HEK293 (cell line): ENCODE results near the gene AKAP11.

Experiments used
- CTCF ChIA-PET: fragments of 350-600 bp; formaldehyde crosslinking; extraction: SDS; loops from one replicate; lab custom pipeline; 2021; ENCODE audit warnings: antibody characterized with exemption; lab: Yijun Ruan, JAX
- POLR2A ChIA-PET: fragments of 300-600 bp; formaldehyde crosslinking; extraction: SDS; loops from one replicate; lab custom pipeline; 2020; ENCODE audit warnings: antibody characterized with exemption, inconsistent platforms; lab: Yijun Ruan, JAX
- H3K27ac ChIP-seq: fragments of 200-500 bp; sonication (Bioruptor generic); 2 replicates; pipeline ENCODE4 v1.5.1; 2014; ENCODE audit warnings: low read depth, low read length, control low read depth, inconsistent platforms; ENCODE audit errors: extremely low read depth
- H3K36me3 ChIP-seq, 2 experiments: fragments of 200-500 bp in 1 of 2; sonication (Bioruptor generic) in 1 of 2; 1 replicate in 1 of 2; 2 replicates in 1 of 2; pipeline ENCODE4 v1.5.1; 2014 to 2017; ENCODE audit warnings: inconsistent platforms in 2 of 2, low read length in 2 of 2; ENCODE audit not compliant: control insufficient read depth in 2 of 2, insufficient read depth in 1 of 2
- H3K4me1 ChIP-seq: fragments of 200-500 bp; sonication (Bioruptor generic); 2 replicates; pipeline ENCODE4 v1.5.1; 2014; ENCODE audit warnings: mild to moderate bottlenecking, low read length, inconsistent platforms; ENCODE audit not compliant: control insufficient read depth, insufficient read depth
- H3K4me3 ChIP-seq: 2 replicates; pipeline ENCODE4 v1.5.1; 2011; ENCODE audit warnings: low read depth, mild to moderate bottlenecking, control low read depth, low read length, moderate library complexity
- H3K9me3 ChIP-seq: fragments of 200-500 bp; sonication (Bioruptor generic); 2 replicates; pipeline ENCODE4 v1.5.1; 2014; ENCODE audit warnings: low read depth, low read length, inconsistent platforms; ENCODE audit not compliant: control insufficient read depth, insufficient read depth
- BCL11B ChIP-seq: fragments of 450-650 bp; formaldehyde crosslinking; IDR thresholded peaks from 2 replicates; pipeline ENCODE4 v1.5.1; 2016; ENCODE audit warnings: low read depth, missing biosample characterization, missing genetic modification characterization
- GFI1B ChIP-seq: fragments of 450-650 bp; formaldehyde crosslinking; IDR thresholded peaks from 2 replicates; pipeline ENCODE4 v1.5.1; 2016; ENCODE audit warnings: missing biosample characterization, missing genetic modification characterization
- KLF16 ChIP-seq: fragments of 450-650 bp; formaldehyde crosslinking; IDR thresholded peaks from 2 replicates; pipeline ENCODE4 v1.5.1; 2017; ENCODE audit warnings: missing biosample characterization, missing genetic modification characterization
- KLF9 ChIP-seq: fragments of 450-650 bp; formaldehyde crosslinking; IDR thresholded peaks from 2 replicates; pipeline ENCODE4 v1.5.1; 2016; ENCODE audit warnings: missing biosample characterization, missing genetic modification characterization, low read depth
- REPIN1 ChIP-seq: fragments of 450-650 bp; formaldehyde crosslinking; IDR thresholded peaks from 2 replicates; pipeline ENCODE4 v1.5.1; 2017; ENCODE audit warnings: missing biosample characterization, missing genetic modification characterization, low read depth
- SETDB1 ChIP-seq: IDR thresholded peaks from one replicate; pipeline ENCODE4 v1.6.1; 2017; ENCODE audit warnings: mild to moderate bottlenecking, low read length, moderate library complexity, mixed read lengths; ENCODE audit not compliant: insufficient read length
- SP2 ChIP-seq: fragments of 450-650 bp; formaldehyde crosslinking; IDR thresholded peaks from 2 replicates; pipeline ENCODE4 v1.5.1; 2016; ENCODE audit warnings: missing biosample characterization, missing genetic modification characterization
- WT1 ChIP-seq: fragments of 450-650 bp; formaldehyde crosslinking; IDR thresholded peaks from 2 replicates; pipeline ENCODE4 v1.5.1; 2016; ENCODE audit warnings: missing biosample characterization, missing genetic modification characterization
- ZBTB48 ChIP-seq: fragments of 450-650 bp; formaldehyde crosslinking; IDR thresholded peaks from 2 replicates; pipeline ENCODE4 v1.5.1; 2016; ENCODE audit warnings: missing biosample characterization, missing genetic modification characterization
- ZFP37 ChIP-seq: fragments of 450-650 bp; formaldehyde crosslinking; IDR thresholded peaks from 2 replicates; pipeline ENCODE4 v1.5.1; 2016; ENCODE audit warnings: missing biosample characterization, missing genetic modification characterization
- ZNF114 ChIP-seq: fragments of 450-650 bp; formaldehyde crosslinking; IDR thresholded peaks from 2 replicates; pipeline ENCODE4 v1.5.0; 2017; ENCODE audit warnings: missing biosample characterization, missing genetic modification characterization
- ZNF121 ChIP-seq: fragments of 450-650 bp; formaldehyde crosslinking; IDR thresholded peaks from 2 replicates; pipeline ENCODE4 v1.5.1; 2016; ENCODE audit warnings: missing biosample characterization, missing genetic modification characterization
- ZNF132 ChIP-seq: fragments of 450-650 bp; formaldehyde crosslinking; IDR thresholded peaks from 2 replicates; pipeline ENCODE4 v1.5.1; 2017; ENCODE audit warnings: missing biosample characterization, missing genetic modification characterization, borderline replicate concordance
- ZNF157 ChIP-seq: fragments of 450-650 bp; formaldehyde crosslinking; IDR thresholded peaks from 2 replicates; pipeline ENCODE4 v1.5.1; 2016; ENCODE audit warnings: missing biosample characterization, missing genetic modification characterization
- ZNF16 ChIP-seq: fragments of 450-650 bp; formaldehyde crosslinking; IDR thresholded peaks from 2 replicates; pipeline ENCODE4 v1.5.1; 2016; ENCODE audit warnings: low read depth, missing biosample characterization, missing genetic modification characterization
- ZNF174 ChIP-seq: fragments of 450-650 bp; formaldehyde crosslinking; IDR thresholded peaks from 2 replicates; pipeline ENCODE4 v1.5.0; 2017; ENCODE audit warnings: missing biosample characterization, mild to moderate bottlenecking, missing genetic modification characterization
- ZNF214 ChIP-seq: fragments of 450-650 bp; formaldehyde crosslinking; IDR thresholded peaks from 2 replicates; pipeline ENCODE4 v1.5.1; 2017; ENCODE audit warnings: missing biosample characterization, mild to moderate bottlenecking, missing genetic modification characterization, borderline replicate concordance
- ZNF223 ChIP-seq: fragments of 450-650 bp; formaldehyde crosslinking; IDR thresholded peaks from 2 replicates; pipeline ENCODE4 v1.5.1; 2016; ENCODE audit warnings: missing biosample characterization, missing genetic modification characterization
- ZNF239 ChIP-seq: fragments of 450-650 bp; formaldehyde crosslinking; IDR thresholded peaks from 2 replicates; pipeline ENCODE4 v1.5.1; 2016; ENCODE audit warnings: missing biosample characterization, missing genetic modification characterization
- ZNF335 ChIP-seq: fragments of 450-650 bp; formaldehyde crosslinking; conservative IDR thresholded peaks from 2 replicates; pipeline ENCODE4 v1.5.1; 2016; ENCODE audit warnings: missing biosample characterization, missing genetic modification characterization
- ZNF37A ChIP-seq: fragments of 450-650 bp; IDR thresholded peaks from 2 replicates; pipeline ENCODE4 v1.5.1; 2018; ENCODE audit warnings: missing biosample characterization, missing genetic modification characterization
- ZNF488 ChIP-seq: fragments of 450-650 bp; formaldehyde crosslinking; IDR thresholded peaks from 2 replicates; pipeline ENCODE4 v1.5.1; 2016; ENCODE audit warnings: missing biosample characterization, missing genetic modification characterization
- ZNF555 ChIP-seq: fragments of 450-650 bp; formaldehyde crosslinking; conservative IDR thresholded peaks from 2 replicates; pipeline ENCODE4 v1.5.1; 2017; ENCODE audit warnings: missing biosample characterization, mild to moderate bottlenecking, missing genetic modification characterization, inconsistent platforms
- ZNF558 ChIP-seq: fragments of 450-650 bp; formaldehyde crosslinking; IDR thresholded peaks from 2 replicates; pipeline ENCODE4 v1.5.1; 2016; ENCODE audit warnings: missing biosample characterization, missing genetic modification characterization
- ZNF600 ChIP-seq: fragments of 450-650 bp; formaldehyde crosslinking; IDR thresholded peaks from 2 replicates; pipeline ENCODE4 v1.5.1; 2016; ENCODE audit warnings: missing biosample characterization, missing genetic modification characterization
- ZNF658 ChIP-seq: fragments of 450-650 bp; formaldehyde crosslinking; IDR thresholded peaks from 2 replicates; pipeline ENCODE4; 2016; ENCODE audit warnings: missing biosample characterization, missing genetic modification characterization
- ZNF701 ChIP-seq: fragments of 450-650 bp; formaldehyde crosslinking; IDR thresholded peaks from 2 replicates; pipeline ENCODE4 v1.5.1; 2016; ENCODE audit warnings: missing biosample characterization, missing genetic modification characterization
- ZNF830 ChIP-seq: fragments of 450-650 bp; IDR thresholded peaks from 2 replicates; pipeline ENCODE4 v1.5.0; 2018; ENCODE audit warnings: missing biosample characterization, missing genetic modification characterization, low read depth, mild to moderate bottlenecking, moderate library complexity
- ZNF837 ChIP-seq: fragments of 450-650 bp; formaldehyde crosslinking; IDR thresholded peaks from 2 replicates; pipeline ENCODE4 v1.5.1; 2016; ENCODE audit warnings: missing biosample characterization, missing genetic modification characterization
- ZXDB ChIP-seq: fragments of 450-650 bp; formaldehyde crosslinking; IDR thresholded peaks from 2 replicates; pipeline ENCODE4 v1.5.1; 2016; ENCODE audit warnings: missing biosample characterization, missing genetic modification characterization
- TF ChIP-seq, protein P1 (sequence below): fragments of 450-650 bp; formaldehyde crosslinking; IDR thresholded peaks from 2 replicates; pipeline ENCODE4 v1.5.1; 2016; ENCODE audit warnings: missing biosample characterization, missing genetic modification characterization, borderline replicate concordance
- TF ChIP-seq, protein P2 (sequence below): fragments of 450-650 bp; formaldehyde crosslinking; IDR thresholded peaks from 2 replicates; pipeline ENCODE4 v1.5.1; 2016; ENCODE audit warnings: missing biosample characterization, missing genetic modification characterization
- TF ChIP-seq, protein P3 (sequence below): fragments of 450-650 bp; formaldehyde crosslinking; IDR thresholded peaks from 2 replicates; pipeline ENCODE4 v1.5.1; 2016; ENCODE audit warnings: missing biosample characterization, missing genetic modification characterization

The AKAP11 gene

GRCh38 chr13:42246541-42246940 lies 25.4 kb upstream of the AKAP11 start:
- Histone ChIP-seq H3K4me3 (no peak overlapping the region), H3K27ac (no peak overlapping the region), H3K36me3 (no peaks in the 10 kb centered on the region), H3K4me1 (no peaks in the 10 kb centered on the region), H3K9me3 (no peaks in the 10 kb centered on the region)
- POLR2A ChIA-PET, result no interaction called here
- TF ChIP-seq ZNF830 (tag by site-specific recombination) (no peak), SP2 (tag by site-specific recombination) (no peak), ZNF37A (no peak), ZNF555 (tag by site-specific recombination) (no peak), SETDB1 (no peak), WT1 (no peak), ZNF701 (no peak), ZNF239 (tag by site-specific recombination) (no peak), ZNF214 (tag by site-specific recombination) (no peak), ZNF174 (tag by site-specific recombination) (no peak), ZNF488 (tag by site-specific recombination) (no peak), ZNF658 (tag by site-specific recombination) (no peak), KLF9 (tag by site-specific recombination) (no peak), REPIN1 (tag by site-specific recombination) (no peak), ZNF114 (tag by site-specific recombination) (no peak)
- TF ChIP-seq, protein P1, sequence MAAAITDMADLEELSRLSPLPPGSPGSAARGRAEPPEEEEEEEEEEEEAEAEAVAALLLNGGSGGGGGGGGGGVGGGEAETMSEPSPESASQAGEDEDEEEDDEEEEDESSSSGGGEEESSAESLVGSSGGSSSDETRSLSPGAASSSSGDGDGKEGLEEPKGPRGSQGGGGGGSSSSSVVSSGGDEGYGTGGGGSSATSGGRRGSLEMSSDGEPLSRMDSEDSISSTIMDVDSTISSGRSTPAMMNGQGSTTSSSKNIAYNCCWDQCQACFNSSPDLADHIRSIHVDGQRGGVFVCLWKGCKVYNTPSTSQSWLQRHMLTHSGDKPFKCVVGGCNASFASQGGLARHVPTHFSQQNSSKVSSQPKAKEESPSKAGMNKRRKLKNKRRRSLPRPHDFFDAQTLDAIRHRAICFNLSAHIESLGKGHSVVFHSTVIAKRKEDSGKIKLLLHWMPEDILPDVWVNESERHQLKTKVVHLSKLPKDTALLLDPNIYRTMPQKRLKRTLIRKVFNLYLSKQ (tag by site-specific recombination), result no peak
- TF ChIP-seq, all 188 proteins: peak for 0
- CTCF ChIA-PET, result no interaction called here

DNA sequence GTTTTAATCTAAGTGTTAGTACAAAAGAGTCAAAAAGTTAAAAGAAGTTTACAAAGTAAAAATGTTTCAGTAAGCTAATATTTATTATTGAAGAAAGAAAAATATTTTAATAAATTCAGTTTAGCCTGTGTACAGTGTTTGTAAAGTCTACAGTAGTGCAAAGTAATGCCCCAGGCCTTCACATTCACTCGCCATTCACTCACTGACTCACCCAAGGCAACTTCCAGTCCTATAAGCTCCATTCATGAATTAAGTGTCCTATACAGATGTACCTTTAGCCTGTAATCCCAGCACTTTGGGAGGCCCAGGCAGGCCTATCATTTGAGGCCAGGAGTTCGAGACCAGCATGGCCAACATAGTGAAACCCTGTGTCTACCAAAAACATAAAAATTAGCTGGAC lies 24.1 kb upstream of the AKAP11 start:
- H3K4me3 ChIP-seq, result no peak overlapping the region
- no peaks in the 10 kb centered on the region for H3K4me1 ChIP-seq
- H3K9me3 ChIP-seq, result no peaks in the 10 kb centered on the region
- ChIA-PET CTCF (no interaction called here), POLR2A (no interaction called here)
- no peak for TF ChIP-seq KLF16
- no peak for TF ChIP-seq BCL11B (tag by site-specific recombination)
- TF ChIP-seq ZBTB48 (tag by site-specific recombination), result no peak
- TF ChIP-seq, protein P2, sequence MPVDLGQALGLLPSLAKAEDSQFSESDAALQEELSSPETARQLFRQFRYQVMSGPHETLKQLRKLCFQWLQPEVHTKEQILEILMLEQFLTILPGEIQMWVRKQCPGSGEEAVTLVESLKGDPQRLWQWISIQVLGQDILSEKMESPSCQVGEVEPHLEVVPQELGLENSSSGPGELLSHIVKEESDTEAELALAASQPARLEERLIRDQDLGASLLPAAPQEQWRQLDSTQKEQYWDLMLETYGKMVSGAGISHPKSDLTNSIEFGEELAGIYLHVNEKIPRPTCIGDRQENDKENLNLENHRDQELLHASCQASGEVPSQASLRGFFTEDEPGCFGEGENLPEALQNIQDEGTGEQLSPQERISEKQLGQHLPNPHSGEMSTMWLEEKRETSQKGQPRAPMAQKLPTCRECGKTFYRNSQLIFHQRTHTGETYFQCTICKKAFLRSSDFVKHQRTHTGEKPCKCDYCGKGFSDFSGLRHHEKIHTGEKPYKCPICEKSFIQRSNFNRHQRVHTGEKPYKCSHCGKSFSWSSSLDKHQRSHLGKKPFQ (tag by site-specific recombination), result no peak
- TF ChIP-seq ZXDB (tag by site-specific recombination), result no peak
- no peak for TF ChIP-seq ZNF558 (tag by site-specific recombination)
- TF ChIP-seq ZNF600, result no peak
- TF ChIP-seq ZNF157, result no peak
- TF ChIP-seq GFI1B, result no peak
- no peak for TF ChIP-seq ZNF837 (tag by site-specific recombination)
- TF ChIP-seq ZNF335 (tag by site-specific recombination), result no peak
- no peak for TF ChIP-seq ZNF132 (tag by site-specific recombination)
- TF ChIP-seq ZNF16, result no peak
- TF ChIP-seq ZNF223 (tag by site-specific recombination), result no peak
- no peak for TF ChIP-seq ZFP37
- TF ChIP-seq, protein P3, sequence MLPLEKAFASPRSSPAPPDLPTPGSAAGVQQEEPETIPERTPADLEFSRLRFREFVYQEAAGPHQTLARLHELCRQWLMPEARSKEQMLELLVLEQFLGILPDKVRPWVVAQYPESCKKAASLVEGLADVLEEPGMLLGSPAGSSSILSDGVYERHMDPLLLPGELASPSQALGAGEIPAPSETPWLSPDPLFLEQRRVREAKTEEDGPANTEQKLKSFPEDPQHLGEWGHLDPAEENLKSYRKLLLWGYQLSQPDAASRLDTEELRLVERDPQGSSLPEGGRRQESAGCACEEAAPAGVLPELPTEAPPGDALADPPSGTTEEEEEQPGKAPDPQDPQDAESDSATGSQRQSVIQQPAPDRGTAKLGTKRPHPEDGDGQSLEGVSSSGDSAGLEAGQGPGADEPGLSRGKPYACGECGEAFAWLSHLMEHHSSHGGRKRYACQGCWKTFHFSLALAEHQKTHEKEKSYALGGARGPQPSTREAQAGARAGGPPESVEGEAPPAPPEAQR, result no peak
- TF ChIP-seq ZNF121 (tag by site-specific recombination), result no peak
- no peak overlapping the region for H3K27ac ChIP-seq
- H3K36me3 ChIP-seq, result no peaks in the 10 kb centered on the region
